ENCODE data around the gene PDGFRB. TPM values are rescaled to one million over a fixed set of nuclear protein-coding genes. Genes with fewer than 3 reads are reported as not detected.

The PDGFRB gene
- total and polyA plus RNA-seq, 10 of the 15 experiments (the other 5 are each of a cell fraction or from before 2014, with no cell fraction given): 0.02 to 3.0 (median 1.0) TPM

GRCh38 chr5:150159031-150159430, 3.4 kb upstream of the PDGFRB start:
- intact Hi-C loops (cut with micrococcal nuclease; ENCODE audit: unreplicated experiment): no loop called here
- TF ChIP-seq MYB (IDR thresholded peaks at IDR 0.05; ENCODE audit: borderline replicate concordance, low read depth, low read length) (no peak), HDAC2 (IDR thresholded peaks at IDR 0.05) (no peak), CHD1 (IDR thresholded peaks at IDR 0.05; ENCODE audit: low read depth, low read length) (no peak), PRDM15 (CRISPR knock-in tag; IDR thresholded peaks at IDR 0.05) (no peak), DPF2 (IDR thresholded peaks at IDR 0.05) (no peak), CBFB (IDR thresholded peaks at IDR 0.05; ENCODE audit: low read depth) (no peak), ZSCAN29 (IDR thresholded peaks at IDR 0.05) (no peak), RUNX3 (IDR thresholded peaks at IDR 0.05; ENCODE audit: low read length) (no peak), SRF (IDR thresholded peaks at IDR 0.05; ENCODE audit: low read depth in 2 of 2, low read length in 2 of 2) (no peak)
- TF ChIP-seq, protein P1, sequence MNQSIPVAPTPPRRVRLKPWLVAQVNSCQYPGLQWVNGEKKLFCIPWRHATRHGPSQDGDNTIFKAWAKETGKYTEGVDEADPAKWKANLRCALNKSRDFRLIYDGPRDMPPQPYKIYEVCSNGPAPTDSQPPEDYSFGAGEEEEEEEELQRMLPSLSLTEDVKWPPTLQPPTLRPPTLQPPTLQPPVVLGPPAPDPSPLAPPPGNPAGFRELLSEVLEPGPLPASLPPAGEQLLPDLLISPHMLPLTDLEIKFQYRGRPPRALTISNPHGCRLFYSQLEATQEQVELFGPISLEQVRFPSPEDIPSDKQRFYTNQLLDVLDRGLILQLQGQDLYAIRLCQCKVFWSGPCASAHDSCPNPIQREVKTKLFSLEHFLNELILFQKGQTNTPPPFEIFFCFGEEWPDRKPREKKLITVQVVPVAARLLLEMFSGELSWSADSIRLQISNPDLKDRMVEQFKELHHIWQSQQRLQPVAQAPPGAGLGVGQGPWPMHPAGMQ (IDR thresholded peaks at IDR 0.05; ENCODE audit: borderline replicate concordance): no peak
- TF ChIP-seq, protein P2, sequence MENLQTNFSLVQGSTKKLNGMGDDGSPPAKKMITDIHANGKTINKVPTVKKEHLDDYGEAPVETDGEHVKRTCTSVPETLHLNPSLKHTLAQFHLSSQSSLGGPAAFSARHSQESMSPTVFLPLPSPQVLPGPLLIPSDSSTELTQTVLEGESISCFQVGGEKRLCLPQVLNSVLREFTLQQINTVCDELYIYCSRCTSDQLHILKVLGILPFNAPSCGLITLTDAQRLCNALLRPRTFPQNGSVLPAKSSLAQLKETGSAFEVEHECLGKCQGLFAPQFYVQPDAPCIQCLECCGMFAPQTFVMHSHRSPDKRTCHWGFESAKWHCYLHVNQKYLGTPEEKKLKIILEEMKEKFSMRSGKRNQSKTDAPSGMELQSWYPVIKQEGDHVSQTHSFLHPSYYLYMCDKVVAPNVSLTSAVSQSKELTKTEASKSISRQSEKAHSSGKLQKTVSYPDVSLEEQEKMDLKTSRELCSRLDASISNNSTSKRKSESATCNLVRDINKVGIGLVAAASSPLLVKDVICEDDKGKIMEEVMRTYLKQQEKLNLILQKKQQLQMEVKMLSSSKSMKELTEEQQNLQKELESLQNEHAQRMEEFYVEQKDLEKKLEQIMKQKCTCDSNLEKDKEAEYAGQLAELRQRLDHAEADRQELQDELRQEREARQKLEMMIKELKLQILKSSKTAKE (IDR thresholded peaks at IDR 0.05; ENCODE audit: low read depth, poor library complexity, severe bottlenecking): no peak
- no peak for ATAC-seq
- ChIA-PET SMC1A (ENCODE audit: uncharacterized antibody, unreplicated experiment) (interaction anchor here (0.7 to 1.1 kb wide), 2 partner anchors 12 to 192 kb away, joined by 3 to 4 read pairs; no protein-coding TSS in a partner anchor), RAD21 (ENCODE audit: unreplicated experiment) (interaction anchor here (0.6 to 2.2 kb wide), 8 partner anchors 18 to 278 kb away, joined by 3 to 8 read pairs (median 4); no protein-coding TSS in a partner anchor), CTCF (interaction anchor here (0.7 to 6.7 kb wide), 10 partner anchors 14 to 291 kb away, joined by 3 to 68 read pairs (median 3); partner anchors contain the start of gene RPS14), POLR2A (interaction anchor here (0.5 to 1.1 kb wide), 3 partner anchors 12 to 132 kb away, joined by 3 to 4 read pairs (median 3); no protein-coding TSS in a partner anchor)
- Histone ChIP-seq H3K79me2 (ENCODE audit: control insufficient read depth, insufficient read depth, low read length) (no peaks in the 10 kb centered on the region), H3K4me2 (ENCODE audit: control insufficient read depth, insufficient read depth) (no peak overlapping the region), H4K20me1 (ENCODE audit: control insufficient read depth, insufficient read depth) (no peaks in the 10 kb centered on the region), H3K4me3 (no peak overlapping the region), H3K36me3 (ENCODE audit: control insufficient read depth in 2 of 2, insufficient read depth in 2 of 2, low read length in 1 of 2) (no peaks in the 10 kb centered on the region), H3K27me3 (replicated peaks in 1 of 2; ENCODE audit: control insufficient read depth in 2 of 2, insufficient read depth in 2 of 2, low read length in 1 of 2) (no peaks in the 10 kb centered on the region), H2AFZ (ENCODE audit: control insufficient read depth, low read depth, low read length) (no peak overlapping the region), H3K9me3 (replicated peaks; ENCODE audit: control insufficient read depth, insufficient read depth, low read length) (no peaks in the 10 kb centered on the region), H3K4me1 (ENCODE audit: control insufficient read depth, insufficient read depth, low read length) (peaks cover 13% of the 10 kb centered on the region), H3K9ac (ENCODE audit: control insufficient read depth, insufficient read depth, low read length) (no peak overlapping the region), H3K27ac (ENCODE audit: control insufficient read depth, insufficient read depth) (no peak overlapping the region)
- in situ Hi-C loops (cut with MboI): no loop called here
- WGBS (ENCODE audit: insufficient coverage, insufficient replicate concordance, low lambda C conversion rate, missing lambda C conversion rate): 52% methylated on average over 6 of the region's 6 CpGs
- BruUV-seq (replicated peaks): no TSS peak
- FAIRE-seq: no peak
- no peak for DNase-seq (ENCODE audit: low read depth, low spot score)
